ENCODE measurements around the gene U2AF1L4. TPM values are rescaled to one million over a fixed set of nuclear protein-coding genes. Genes with fewer than 3 reads are reported as not detected.

The U2AF1L4 gene
- total RNA-seq, 4 donors from 2014 or later = 10.2 to 19.0 (median 17.5) TPM

- Histone ChIP-seq H3K27ac (no peak overlapping the region), H3K4me1 (no peaks in the 10 kb centered on the region), H3K27me3 (peaks cover 0 to 32% (median 1%) of the 10 kb centered on the region in 4 donors), H3K4me3 (no peak overlapping the region), H3K9me3 (no peaks in the 10 kb centered on the region), H3K36me3 (peaks cover 0 to 8% (median 0%) of the 10 kb centered on the region in 3 donors)
- no peak for TF ChIP-seq POLR2A (IDR thresholded peaks at IDR 0.05)
- no peak for TF ChIP-seq CTCF (IDR thresholded peaks at IDR 0.05)
- no CpG with 5 or more reads among the region's 9 CpGs for WGBS, 2 donors
- no peak for DNase-seq
- intact Hi-C loops (cut with DNase I) = no loop called here
These were observed 46.6 kb upstream of the U2AF1L4 start for GRCh38 chr19:35791814-35792279.

- no peak for DNase-seq
- intact Hi-C loops (cut with DNase I) = no loop called here
- Histone ChIP-seq H3K4me3 (no peak overlapping the region), H3K9me3 (no peaks in the 10 kb centered on the region), H3K4me1 (no peaks in the 10 kb centered on the region), H3K36me3 (peaks cover 0 to 9% (median 0%) of the 10 kb centered on the region in 3 donors), H3K27ac (no peak overlapping the region), H3K27me3 (peaks cover 0 to 26% (median 0%) of the 10 kb centered on the region in 4 donors)
- 0% methylated on average over 1 of the region's 20 CpGs; no CpG with 5 or more reads in 1 of the 2 donors for WGBS, 2 donors
- TF ChIP-seq POLR2A (IDR thresholded peaks at IDR 0.05) = no peak
- no peak for TF ChIP-seq CTCF (IDR thresholded peaks at IDR 0.05)
These were observed 46.0 kb upstream of the U2AF1L4 start for GRCh38 chr19:35790981-35791813.

DNA sequence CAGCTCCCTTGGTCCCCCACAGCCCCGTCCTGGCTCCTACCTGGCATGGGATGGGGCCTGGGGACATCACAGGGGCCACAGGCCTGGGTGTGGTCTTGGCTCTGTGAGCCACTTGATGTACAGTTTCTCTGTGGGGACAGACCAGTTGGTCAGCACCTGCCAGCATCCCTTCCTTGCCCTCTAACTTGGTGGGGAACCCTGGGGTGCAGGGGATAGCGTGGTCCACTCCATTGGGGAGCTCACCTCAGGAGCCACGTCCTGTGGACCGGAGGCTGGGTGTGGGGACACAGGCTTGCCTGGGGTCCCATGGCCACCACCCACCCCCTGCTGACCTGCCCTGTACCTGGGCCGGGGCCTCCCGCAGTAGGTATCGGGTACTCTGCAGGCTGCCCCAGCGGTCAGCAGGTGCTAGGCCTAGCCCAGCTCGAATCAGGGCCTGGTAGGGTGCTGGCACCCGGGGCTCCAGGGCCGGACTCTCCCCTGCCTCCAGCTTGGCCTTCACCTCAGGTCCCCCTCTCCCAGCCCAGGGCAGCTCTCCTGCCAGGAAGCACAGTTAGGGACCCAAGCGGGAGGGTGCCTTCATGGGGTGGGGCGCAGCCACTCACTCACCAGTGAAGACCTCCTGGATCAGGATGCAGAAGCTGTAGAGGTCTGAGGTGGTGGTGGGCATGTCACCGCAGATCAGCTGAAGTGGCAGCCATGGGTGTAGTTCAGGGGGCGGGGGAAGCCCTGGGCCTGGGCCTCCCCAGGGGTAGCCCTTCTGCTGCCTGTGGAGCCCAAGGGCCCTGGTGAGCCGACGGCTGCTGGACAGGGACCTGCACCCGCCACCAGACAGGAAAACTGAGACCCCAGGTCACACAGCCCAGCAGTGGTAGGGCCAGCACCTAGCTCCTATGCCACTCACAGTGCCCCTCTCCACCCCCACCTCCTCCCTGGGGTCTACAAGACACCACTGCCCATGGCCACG is 45.0 kb upstream of the U2AF1L4 start:
- H3K27me3 ChIP-seq = peaks cover 0 to 16% (median 0%) of the 10 kb centered on the region in 4 donors
- intact Hi-C loops (cut with DNase I) = no loop called here

GRCh38 chr19:35789195-35789977 is 44.2 kb upstream of the U2AF1L4 start:
- WGBS, 2 donors = 92% methylated on average over 8 of the region's 11 CpGs; no CpG with 5 or more reads in 1 of the 2 donors
- no peak for DNase-seq
- no peak for TF ChIP-seq POLR2A (IDR thresholded peaks at IDR 0.05)
- no peak for TF ChIP-seq CTCF (IDR thresholded peaks at IDR 0.05)

More for the DNA sequence above, 45.0 kb upstream of the U2AF1L4 start:
- 50% methylated on average over 2 of the region's 19 CpGs; no CpG with 5 or more reads in 1 of the 2 donors for WGBS, 2 donors
- Histone ChIP-seq H3K4me1 (no peaks in the 10 kb centered on the region), H3K4me3 (no peak overlapping the region), H3K36me3 (peaks cover 0 to 10% (median 0%) of the 10 kb centered on the region in 3 donors), H3K9me3 (no peaks in the 10 kb centered on the region), H3K27ac (no peak overlapping the region)
- TF ChIP-seq POLR2A (IDR thresholded peaks at IDR 0.05) (no peak), CTCF (IDR thresholded peaks at IDR 0.05) (no peak)
- no peak for DNase-seq

More at GRCh38 chr19:35789195-35789977, 44.2 kb upstream of the U2AF1L4 start:
- H3K9me3 ChIP-seq = no peaks in the 10 kb centered on the region
- H3K27me3 ChIP-seq = peaks cover 0 to 15% (median 0%) of the 10 kb centered on the region in 4 donors
- no peak overlapping the region for H3K27ac ChIP-seq
- H3K4me1 ChIP-seq = no peaks in the 10 kb centered on the region
- peaks cover 0 to 19% (median 0%) of the 10 kb centered on the region in 3 donors for H3K36me3 ChIP-seq
- H3K4me3 ChIP-seq = no peak overlapping the region
- intact Hi-C loops (cut with DNase I) = no loop called here
